ENCODE measurements around the gene FLT1. TPM values are rescaled to one million over a fixed set of nuclear protein-coding genes. Genes with fewer than 3 reads are reported as not detected.

The FLT1 gene
- total and polyA plus RNA-seq, 2 of the 13 experiments (the other 11 are each of a cell fraction or from before 2014, with no cell fraction given): 0.02 TPM; not detected in 1

GRCh38 chr13:28412981-28413380 lies 81.9 kb downstream of the FLT1 start:
- no peak for ATAC-seq
- no peak overlapping the region for H3K4me3 ChIP-seq (replicated peaks in 1 of 3; ENCODE audit: insufficient read depth in 1 of 3, low read depth in 2 of 3, low read length in 3 of 3)
- no peaks in the 10 kb centered on the region for H4K20me1 ChIP-seq (ENCODE audit: insufficient read depth, low read length)
- FAIRE-seq: no peak
- TF ChIP-seq ZNF101 (CRISPR knock-in tag; IDR thresholded peaks at IDR 0.05; ENCODE audit: borderline replicate concordance, low read depth) (no peak), KMT2B (CRISPR knock-in tag; IDR thresholded peaks at IDR 0.05) (no peak), NFE2 (CRISPR knock-in tag; IDR thresholded peaks at IDR 0.05) (no peak), GATA4 (IDR thresholded peaks at IDR 0.05; ENCODE audit: borderline replicate concordance, low read depth) (no peak), ZNF264 (CRISPR knock-in tag; IDR thresholded peaks at IDR 0.05) (no peak), ZNF543 (CRISPR knock-in tag; IDR thresholded peaks at IDR 0.05) (no peak), ZMAT3 (CRISPR knock-in tag; conservative IDR thresholded peaks at IDR 0.05) (no peak), ZNF282 (IDR thresholded peaks at IDR 0.05; ENCODE audit: partially characterized antibody) (no peak)
- H3K9me3 ChIP-seq (ENCODE audit: low read length): no peaks in the 10 kb centered on the region
- no peak overlapping the region for H3K4me2 ChIP-seq (ENCODE audit: low read depth, low read length)
- no peak overlapping the region for H3K27ac ChIP-seq (ENCODE audit: extremely low read length, insufficient read depth, low read length)
- POLR2A ChIA-PET: no interaction called here
- no peaks in the 10 kb centered on the region for H3K79me2 ChIP-seq (ENCODE audit: insufficient read depth, low read length)
- H3K9ac ChIP-seq (ENCODE audit: insufficient read depth, low read depth, low read length): no peak overlapping the region
- DNase-seq (ENCODE audit: low spot score): no peak
- no TSS peak for BruUV-seq (replicated peaks)
- H3K4me1 ChIP-seq (ENCODE audit: insufficient read depth, low read length): no peaks in the 10 kb centered on the region
- 29% methylated on average over 8 of the region's 8 CpGs for WGBS (ENCODE audit: low lambda C conversion rate)
- H3K36me3 ChIP-seq (replicated peaks in 1 of 2; ENCODE audit: control insufficient read depth in 1 of 2, insufficient read depth in 2 of 2, low read length in 2 of 2): no peaks in the 10 kb centered on the region
- H2AFZ ChIP-seq (ENCODE audit: low read length): no peak overlapping the region
- no peaks in the 10 kb centered on the region for H3K27me3 ChIP-seq (ENCODE audit: control insufficient read depth in 1 of 2, insufficient read depth in 2 of 2, low read length in 2 of 2)
- intact Hi-C loops (cut with micrococcal nuclease; ENCODE audit: unreplicated experiment): no loop called here
- in situ Hi-C loops (cut with HindIII; ENCODE audit: extremely low pct_ligation_motif_present, low pct_unique_long_range_greater_than_20kb): no loop called here
- CTCF ChIA-PET (ENCODE audit: low intra/inter-chr PET ratio, low total read pairs): no interaction called here

GRCh38 chr13:28411831-28412353 lies 83.0 kb downstream of the FLT1 start:
- Histone ChIP-seq H3K9me3 (ENCODE audit: low read length) (no peaks in the 10 kb centered on the region), H3K79me2 (ENCODE audit: insufficient read depth, low read length) (no peaks in the 10 kb centered on the region), H3K4me2 (ENCODE audit: low read depth, low read length) (no peak overlapping the region), H3K4me3 (replicated peaks in 1 of 3; ENCODE audit: insufficient read depth in 1 of 3, low read depth in 2 of 3, low read length in 3 of 3) (no peak overlapping the region), H2AFZ (ENCODE audit: low read length) (no peak overlapping the region), H3K27me3 (ENCODE audit: control insufficient read depth in 1 of 2, insufficient read depth in 2 of 2, low read length in 2 of 2) (no peaks in the 10 kb centered on the region; a peak in 1 of 5 replicates), H3K4me1 (ENCODE audit: insufficient read depth, low read length) (no peaks in the 10 kb centered on the region), H3K27ac (ENCODE audit: extremely low read length, insufficient read depth, low read length) (no peak overlapping the region), H3K36me3 (replicated peaks in 1 of 2; ENCODE audit: control insufficient read depth in 1 of 2, insufficient read depth in 2 of 2, low read length in 2 of 2) (no peaks in the 10 kb centered on the region), H4K20me1 (ENCODE audit: insufficient read depth, low read length) (no peaks in the 10 kb centered on the region), H3K9ac (ENCODE audit: insufficient read depth, low read depth, low read length) (no peak overlapping the region)
- FAIRE-seq: no peak
- WGBS (ENCODE audit: low lambda C conversion rate): 22% methylated on average over 5 of the region's 5 CpGs
- ATAC-seq: no peak
- ChIA-PET CTCF (ENCODE audit: low intra/inter-chr PET ratio, low total read pairs) (no interaction called here), POLR2A (no interaction called here)
- BruUV-seq (replicated peaks): no TSS peak
- in situ Hi-C loops (cut with HindIII; ENCODE audit: extremely low pct_ligation_motif_present, low pct_unique_long_range_greater_than_20kb): no loop called here
- intact Hi-C loops (cut with micrococcal nuclease; ENCODE audit: unreplicated experiment): no loop called here
- DNase-seq (ENCODE audit: low spot score): no peak
- TF ChIP-seq NFKBIZ (CRISPR knock-in tag; IDR thresholded peaks at IDR 0.05) (no peak), KIAA2018 (CRISPR knock-in tag; IDR thresholded peaks at IDR 0.05; ENCODE audit: borderline replicate concordance) (no peak), U2AF2 (IDR thresholded peaks at IDR 0.05; ENCODE audit: low read depth, low read length) (0 out of 2 replicates have a peak, but pooled peaks have one; percentile 62)
